Ovary (tissue), 9 donors: ENCODE measurements around the gene DDB1. TPM values are rescaled to one million over a fixed set of nuclear protein-coding genes. Genes with fewer than 3 reads are reported as not detected.

Source experiments
- DNase-seq, 5 donors: peaks; one replicate each; pipeline ENCODE4 v3.0.0-alpha.2; 2019 to 2020
- H3K27ac ChIP-seq, 2 donors: fragments of 200-600 bp; one replicate each; pipeline versions ENCODE4 v1.5.1 to v1.8.0; 2019 to 2022
- H3K27me3 ChIP-seq: fragments of 200-600 bp; one replicate; pipeline ENCODE4 v1.8.0; 2022
- H3K36me3 ChIP-seq: fragments of 200-600 bp; sonication (generic); one replicate; pipeline ENCODE4 v1.5.1; 2019
- H3K4me1 ChIP-seq: one replicate; pipeline ENCODE4 v1.8.1; 2013; ENCODE audit warnings: mild to moderate bottlenecking, moderate library complexity; ENCODE audit not compliant: insufficient read depth
- H3K4me3 ChIP-seq: fragments of 200-600 bp; sonication (generic); one replicate; pipeline ENCODE4 v1.5.1; 2017
- H3K9me3 ChIP-seq, 2 donors: fragments of 200-600 bp in 1 of 2; sonication (generic) in 1 of 2; one replicate each; pipeline versions ENCODE4 v1.5.1 to v1.8.1; 2013 to 2019; ENCODE audit warnings: mild to moderate bottlenecking in 1 of 2, moderate library complexity in 1 of 2
- EP300 ChIP-seq: sonication (generic); formaldehyde crosslinking; IDR thresholded peaks from one replicate; pipeline ENCODE4 v1.6.1; 2017; ENCODE audit warnings: antibody characterized with exemption
- POLR2A ChIP-seq: fragments of 450-650 bp; IDR thresholded peaks from one replicate; pipeline ENCODE4 v1.6.1; 2017; ENCODE audit warnings: antibody characterized with exemption, mild to moderate bottlenecking, moderate library complexity
- WGBS, 3 donors: extraction: QIAGEN DNeasy Blood & Tissue Kit in 1 of 3; methylation state at CpG; one replicate each; pipeline versions ENCODE4 v1.1.5 to v1.1.7; 2013 to 2017; 5-methylcytosine and 5-hydroxymethylcytosine counted together
- intact Hi-C, 4 donors: fragments of 100-400 bp; cut with DNase I; formaldehyde crosslinking; loops; one replicate each; pipeline versions ENCODE4 v1.11.0 to v1.15.1; 2022 to 2023
- polyA plus RNA-seq, 2 donors: library from polyadenylated mRNA; stranded (reverse); fragments of 200-250 nt in 1 of 2; fragments of 350-450 nt in 1 of 2; fragmentation: Illumina TruSeq in 1 of 2; extraction: RNeasy Lipid Tissue Mini Kit (QIAGEN cat#74804) in 1 of 2; gene quantifications; one replicate each; pipeline ENCODE4 v1.2.3, GENCODE V29; 2013 to 2014
- total RNA-seq, 7 donors: library from RNA; depleted of rRNA in 2 of 7; stranded (reverse); fragments of >200 nt in 2 of 7; fragmentation: NEBNext Ultra II Directional in 3 of 7; extraction: Animal tissue kit (Norgen Biotek cat#: 25700) in 3 of 7; gene quantifications; one replicate each; pipeline versions ENCODE4 v1.1.0 to v1.2.4, GENCODE V29; 2016 to 2023
- TF ChIP-seq, protein P1 (sequence below), 3 donors: fragments of 450-650 bp in 2 of 3; fragments of 200-600 bp in 1 of 3; IDR thresholded peaks; one replicate each; pipeline versions ENCODE4 v1.5.1 to v1.8.0; 2016 to 2022; ENCODE audit warnings: antibody characterized with exemption in 3 of 3, mild to moderate bottlenecking in 1 of 3
- donor health status: DM: no; HTN: no; CAD: no; lungs with moderate emphysema.
- donor health status: DM: no; HTN: no; CAD: no.
- donor health status: Bipolar disorder and iron deficiency.
- donor health status: DM: yes; HTN: yes; CAD: no.
- donor health status: DM: no; HTN: no; CAD: no.
- donor health status: DM: yes; HTN: yes; CAD: no.

DDB1 gene
- total and polyA plus RNA-seq, 9 donors: 117 to 270 (median 217) TPM

DNA sequence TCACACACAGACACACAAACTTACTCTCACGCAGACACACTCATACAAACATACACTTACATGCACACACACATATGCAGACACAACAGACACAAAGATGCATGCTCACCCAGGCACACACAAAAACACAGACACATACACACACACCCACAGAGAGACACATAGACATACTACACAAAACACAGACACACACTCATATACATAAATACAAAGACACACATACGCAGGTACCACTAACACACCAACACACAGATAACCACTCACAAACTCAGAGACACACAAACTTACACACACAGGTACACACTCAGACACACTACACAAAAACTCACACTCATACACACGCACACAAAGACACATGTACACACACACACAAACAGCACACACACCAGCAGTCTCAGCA, 60.2 kb downstream of the DDB1 start:
- Histone ChIP-seq H3K4me3 (no peak overlapping the region), H3K36me3 (no peaks in the 10 kb centered on the region), H3K9me3 (no peaks in the 10 kb centered on the region), H3K27me3 (no peaks in the 10 kb centered on the region), H3K4me1 (no peaks in the 10 kb centered on the region), H3K27ac (no peak overlapping the region)
- 96 to 99% (median 97%) methylated on average over 3 of the region's 3 CpGs for WGBS, 3 donors
- intact Hi-C loops: no loop called here
- no peak for TF ChIP-seq EP300
- TF ChIP-seq, protein P1, sequence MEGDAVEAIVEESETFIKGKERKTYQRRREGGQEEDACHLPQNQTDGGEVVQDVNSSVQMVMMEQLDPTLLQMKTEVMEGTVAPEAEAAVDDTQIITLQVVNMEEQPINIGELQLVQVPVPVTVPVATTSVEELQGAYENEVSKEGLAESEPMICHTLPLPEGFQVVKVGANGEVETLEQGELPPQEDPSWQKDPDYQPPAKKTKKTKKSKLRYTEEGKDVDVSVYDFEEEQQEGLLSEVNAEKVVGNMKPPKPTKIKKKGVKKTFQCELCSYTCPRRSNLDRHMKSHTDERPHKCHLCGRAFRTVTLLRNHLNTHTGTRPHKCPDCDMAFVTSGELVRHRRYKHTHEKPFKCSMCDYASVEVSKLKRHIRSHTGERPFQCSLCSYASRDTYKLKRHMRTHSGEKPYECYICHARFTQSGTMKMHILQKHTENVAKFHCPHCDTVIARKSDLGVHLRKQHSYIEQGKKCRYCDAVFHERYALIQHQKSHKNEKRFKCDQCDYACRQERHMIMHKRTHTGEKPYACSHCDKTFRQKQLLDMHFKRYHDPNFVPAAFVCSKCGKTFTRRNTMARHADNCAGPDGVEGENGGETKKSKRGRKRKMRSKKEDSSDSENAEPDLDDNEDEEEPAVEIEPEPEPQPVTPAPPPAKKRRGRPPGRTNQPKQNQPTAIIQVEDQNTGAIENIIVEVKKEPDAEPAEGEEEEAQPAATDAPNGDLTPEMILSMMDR (IDR thresholded peaks at IDR 0.05): no peak
- TF ChIP-seq POLR2A: no peak
- no peak for DNase-seq

DNA sequence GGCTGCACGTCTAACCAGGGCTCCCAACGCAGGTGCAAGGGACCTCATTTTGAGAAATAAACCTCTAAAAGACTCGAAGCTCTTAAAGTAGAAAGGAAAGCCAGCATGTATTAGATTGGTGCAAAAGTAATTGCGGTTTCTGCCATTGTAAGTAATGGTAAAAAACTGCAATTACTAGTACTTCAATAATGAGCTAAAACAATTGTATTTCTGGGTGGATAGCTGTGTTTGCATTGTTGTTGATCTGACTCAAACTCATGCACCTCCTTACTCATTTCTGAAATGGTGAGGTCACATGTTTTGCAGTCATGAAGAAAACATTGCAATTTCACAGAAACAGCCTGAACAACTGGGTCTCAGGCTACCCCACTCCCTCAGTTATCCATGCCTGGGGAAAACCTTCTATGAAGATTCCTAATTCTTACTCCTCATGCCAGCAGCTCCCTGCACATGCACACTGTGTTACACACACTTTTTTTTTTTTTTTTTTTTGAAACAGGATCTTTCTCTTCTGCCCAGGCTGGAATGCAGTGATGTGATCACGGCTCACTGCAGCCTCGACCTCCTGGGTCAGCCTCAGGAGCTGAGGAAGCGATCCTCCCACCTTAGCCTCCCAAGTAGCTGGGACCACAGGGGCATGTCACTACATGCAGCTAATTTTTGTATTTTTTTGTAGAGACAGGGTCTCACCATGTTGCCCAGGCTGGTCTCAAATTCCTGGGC, 62.4 kb downstream of the DDB1 start:
- H3K27me3 ChIP-seq: no peaks in the 10 kb centered on the region
- intact Hi-C loops: no loop called here
- 83 to 87% (median 86%) methylated on average over 7 of the region's 7 CpGs for WGBS, 3 donors
- H3K4me1 ChIP-seq: no peaks in the 10 kb centered on the region
- H3K36me3 ChIP-seq: no peaks in the 10 kb centered on the region
- TF ChIP-seq, protein P1 (IDR thresholded peaks at IDR 0.05): no peak
- no peak for TF ChIP-seq POLR2A
- no peak for TF ChIP-seq EP300
- H3K4me3 ChIP-seq: no peak overlapping the region
- DNase-seq: no peak
- H3K27ac ChIP-seq: no peak overlapping the region
- no peaks in the 10 kb centered on the region for H3K9me3 ChIP-seq

DNA sequence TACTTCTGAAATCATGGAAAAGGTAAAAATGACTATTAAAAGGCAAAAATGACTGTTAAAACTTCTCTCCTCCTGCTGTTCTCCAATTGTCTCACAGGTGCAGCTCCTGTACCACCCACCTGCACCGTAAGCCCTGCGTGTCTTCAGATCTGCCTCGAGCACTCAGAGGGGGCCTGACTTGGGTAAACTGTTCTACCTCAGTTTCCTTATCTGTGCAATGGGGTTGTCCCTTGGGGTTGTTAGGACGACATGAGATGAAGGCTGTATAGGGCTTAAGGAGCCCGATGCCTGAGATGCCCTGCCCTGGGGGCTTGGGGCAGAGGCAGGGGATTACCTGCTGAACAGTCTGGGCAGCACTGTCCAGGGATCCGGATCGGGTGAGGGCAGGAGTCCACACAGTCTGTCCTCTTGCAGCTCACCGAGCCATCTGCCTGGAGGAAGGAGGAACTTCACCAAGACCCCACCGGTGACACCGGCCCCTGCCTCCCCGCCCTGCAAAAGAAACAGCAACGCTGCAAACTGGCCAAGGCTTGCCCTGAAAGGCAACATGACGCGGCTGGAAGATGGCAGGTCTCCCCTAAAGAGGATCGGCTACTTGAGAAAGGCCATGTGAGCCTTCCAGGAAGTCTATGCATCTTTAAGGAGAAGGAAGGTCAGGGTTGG, 64.2 kb downstream of the DDB1 start:
- no peak for DNase-seq
- Histone ChIP-seq H3K4me3 (no peak overlapping the region), H3K4me1 (no peaks in the 10 kb centered on the region), H3K9me3 (no peaks in the 10 kb centered on the region), H3K27ac (no peak overlapping the region), H3K36me3 (no peaks in the 10 kb centered on the region), H3K27me3 (no peaks in the 10 kb centered on the region)
- 90 to 92% (median 91%) methylated on average over 15 of the region's 15 CpGs for WGBS, 3 donors
- TF ChIP-seq POLR2A (no peak), EP300 (no peak)
- TF ChIP-seq, protein P1 (IDR thresholded peaks at IDR 0.05): no peak
- intact Hi-C loops: no loop called here

DNA sequence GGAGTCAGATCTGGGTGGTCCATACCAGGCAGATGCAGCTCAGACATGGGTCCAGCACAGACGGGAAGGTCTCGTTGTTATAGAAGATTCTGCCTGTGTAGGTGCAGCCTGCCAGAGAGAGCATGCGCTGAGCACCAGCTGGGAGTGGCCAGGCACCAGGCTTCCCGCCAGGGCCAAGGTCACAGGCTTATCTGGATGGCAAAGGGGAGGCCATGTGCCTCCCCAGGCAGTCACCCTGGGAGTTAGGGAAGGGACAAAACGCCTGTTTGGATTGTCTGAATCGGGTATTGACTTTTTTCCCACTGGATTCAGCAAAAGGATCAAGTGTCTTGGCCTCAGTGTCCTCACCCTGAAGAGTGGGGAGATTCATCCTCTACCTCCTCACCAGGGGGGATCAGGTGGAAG, 65.5 kb downstream of the DDB1 start:
- 27 to 52% (median 28%) methylated on average over 6 of the region's 6 CpGs for WGBS, 3 donors
- no peaks in the 10 kb centered on the region for H3K36me3 ChIP-seq
- H3K27me3 ChIP-seq: no peaks in the 10 kb centered on the region
- no peak overlapping the region for H3K4me3 ChIP-seq
- H3K4me1 ChIP-seq: no peaks in the 10 kb centered on the region
- DNase-seq: no peak
- TF ChIP-seq EP300 (no peak), POLR2A (no peak)
- TF ChIP-seq, protein P1 (IDR thresholded peaks at IDR 0.05): no peak
- intact Hi-C loops: no loop called here
- H3K27ac ChIP-seq: no peak overlapping the region
- no peaks in the 10 kb centered on the region for H3K9me3 ChIP-seq
